Fibroblast of lung (primary cell): ENCODE measurements around the gene SLC41A1. TPM values are rescaled to one million over a fixed set of nuclear protein-coding genes. Genes with fewer than 3 reads are reported as not detected.
A peak's percentile ranks its signal among the peaks of the same experiment; 100 is the strongest.

Experiments used
- DNase-seq, 2 donors: peaks; one replicate each; pipeline versions ENCODE4 v3.0.0 to v3.0.0-alpha.2; 2010; ENCODE audit warnings: low read depth in 2 of 2
- H2AFZ ChIP-seq: 2 replicates; pipeline ENCODE4 v1.5.1; 2012; ENCODE audit warnings: low read length, control low read depth, inconsistent platforms
- H3K27ac ChIP-seq: 2 replicates; pipeline ENCODE4 v1.5.1; 2011; ENCODE audit warnings: low read length, control low read depth; ENCODE audit not compliant: insufficient read depth
- H3K27me3 ChIP-seq: 2 replicates; pipeline ENCODE4 v1.5.1; 2011; ENCODE audit warnings: mild to moderate bottlenecking, low read length; ENCODE audit not compliant: control insufficient read depth, insufficient read depth
- H3K36me3 ChIP-seq: 2 replicates; pipeline ENCODE4 v1.5.1; 2011; ENCODE audit warnings: low read length; ENCODE audit not compliant: control insufficient read depth, insufficient read depth
- H3K4me1 ChIP-seq: 2 replicates; pipeline ENCODE4 v1.5.1; 2011; ENCODE audit warnings: low read length; ENCODE audit not compliant: control insufficient read depth, insufficient read depth; ENCODE audit errors: extremely low read depth
- H3K4me2 ChIP-seq: 2 replicates; pipeline ENCODE4 v1.5.1; 2011; ENCODE audit warnings: low read length, control low read depth; ENCODE audit not compliant: insufficient read depth; ENCODE audit errors: extremely low read depth
- H3K4me3 ChIP-seq, 4 experiments: fragments of 200-600 bp in 1 of 4; sonication (generic) in 1 of 4; replicated peaks in 1 of 4; 2 replicates each; pipeline ENCODE4 v1.5.1; 2011 to 2016; ENCODE audit warnings: low read length in 4 of 4, low read depth in 3 of 4, mild to moderate bottlenecking in 3 of 4, control low read depth in 2 of 4, inconsistent platforms in 1 of 4, mixed read lengths in 1 of 4; ENCODE audit not compliant: insufficient read depth in 1 of 4; ENCODE audit errors: control extremely low read depth in 1 of 4
- H3K79me2 ChIP-seq: 2 replicates; pipeline ENCODE4 v1.5.1; 2012; ENCODE audit warnings: mild to moderate bottlenecking, low read length, inconsistent platforms; ENCODE audit not compliant: control insufficient read depth, insufficient read depth
- H3K9ac ChIP-seq: 2 replicates; pipeline ENCODE4 v1.5.1; 2011; ENCODE audit warnings: mild to moderate bottlenecking, low read length, control low read depth; ENCODE audit not compliant: insufficient read depth
- H3K9me3 ChIP-seq: 2 replicates; pipeline ENCODE4 v1.5.1; 2012; ENCODE audit warnings: low read depth, low read length; ENCODE audit not compliant: control insufficient read depth, insufficient read depth
- H4K20me1 ChIP-seq: 2 replicates; pipeline ENCODE4 v1.5.1; 2011; ENCODE audit warnings: low read length; ENCODE audit not compliant: control insufficient read depth, insufficient read depth; ENCODE audit errors: extremely low read depth
- CTCF ChIP-seq, 2 donors: IDR thresholded peaks in 1 of 2; conservative IDR thresholded peaks in 1 of 2; 1 replicate in 1 of 2; 2 replicates in 1 of 2; pipeline ENCODE4 v1.5.1; 2011 to 2012; ENCODE audit warnings: low read length in 2 of 2, control low read depth in 1 of 2, inconsistent platforms in 1 of 2, low read depth in 1 of 2, mild to moderate bottlenecking in 1 of 2
- EZH2 ChIP-seq: IDR thresholded peaks from 2 replicates; pipeline ENCODE4 v1.5.1; 2012; ENCODE audit warnings: low read length, control low read depth, mild to moderate bottlenecking; ENCODE audit errors: missing control alignments
- polyA plus RNA-seq, 2 donors: library from polyadenylated mRNA; depleted of rRNA in 1 of 2; stranded (reverse) in 1 of 2; unstranded in 1 of 2; fragments of >200 nt; gene quantifications; 2 replicates each; pipeline ENCODE4 v1.2.1, GENCODE V29; 2011 to 2012; ENCODE audit warnings: missing spikeins in 1 of 2
- total RNA-seq: library from RNA; depleted of rRNA; stranded (reverse); fragments of >200 nt; gene quantifications from 2 replicates; pipeline ENCODE4 v1.2.1, GENCODE V29; 2014

SLC41A1 gene
- total and polyA plus RNA-seq, 2 donors (not counting 1 experiment from before 2014, with no cell fraction given) = 24.6 to 28.9 TPM

GRCh38 chr1:205849619-205850355, 36.8 kb upstream of the SLC41A1 start, which contains the start of gene PM20D1:
Gene PM20D1 (minus strand): TSS chr1:205850132. CDS start chr1:205850072, 60 bp downstream.
- H3K27ac ChIP-seq = no peak within 1 kb of the TSS
- no peak within 1 kb of the TSS for H3K9ac ChIP-seq
- H3K4me3 ChIP-seq = peak within 1 kb of the TSS in 3 of 4 experiments; percentile 24 to 51 (median 33)
- H4K20me1 ChIP-seq = no peaks in the 10 kb centered on the region
- H3K79me2 ChIP-seq = no peaks in the 10 kb centered on the region
- DNase-seq = peak; percentile 70 to 78
- no peaks in the 10 kb centered on the region for H3K9me3 ChIP-seq
- peak within 1 kb of the TSS; percentile 3 for H3K4me2 ChIP-seq
- H2AFZ ChIP-seq = no peak within 1 kb of the TSS
- no peaks in the 10 kb centered on the region for H3K27me3 ChIP-seq
- no peaks in the 10 kb centered on the region for H3K4me1 ChIP-seq
- no peak for TF ChIP-seq EZH2
- TF ChIP-seq CTCF (conservative IDR thresholded peaks at IDR 0.05 in 1 of 2, IDR thresholded peaks at IDR 0.05 in 1 of 2; ENCODE audit: low read depth in 1 of 2, low read length in 2 of 2) = no peak
- H3K36me3 ChIP-seq = no peaks in the 10 kb centered on the region

GRCh38 chr1:205843036-205843859, 30.2 kb upstream of the SLC41A1 start:
- Histone ChIP-seq H3K27me3 (peaks cover 2% of the 10 kb centered on the region), H3K4me2 (no peak overlapping the region), H3K9ac (no peak overlapping the region), H3K79me2 (no peaks in the 10 kb centered on the region), H3K36me3 (no peaks in the 10 kb centered on the region), H4K20me1 (no peaks in the 10 kb centered on the region), H3K9me3 (no peaks in the 10 kb centered on the region), H3K27ac (no peak overlapping the region), H3K4me1 (no peaks in the 10 kb centered on the region), H3K4me3 (no peak overlapping the region), H2AFZ (no peak overlapping the region)
- TF ChIP-seq EZH2 = no peak
- TF ChIP-seq CTCF (conservative IDR thresholded peaks at IDR 0.05 in 1 of 2, IDR thresholded peaks at IDR 0.05 in 1 of 2; ENCODE audit: low read depth in 1 of 2, low read length in 2 of 2) = no peak
- DNase-seq = no peak

- H3K9me3 ChIP-seq = no peaks in the 10 kb centered on the region
- peaks cover 2% of the 10 kb centered on the region for H3K27me3 ChIP-seq
Observed at GRCh38 chr1:205842229-205842628, 29.2 kb upstream of the SLC41A1 start.

More at GRCh38 chr1:205842229-205842628, 29.2 kb upstream of the SLC41A1 start:
- no peak overlapping the region for H3K27ac ChIP-seq
- H3K4me2 ChIP-seq = no peak overlapping the region
- no peak overlapping the region for H3K9ac ChIP-seq
- no peak for DNase-seq
- no peak overlapping the region for H2AFZ ChIP-seq
- H3K79me2 ChIP-seq = no peaks in the 10 kb centered on the region
- TF ChIP-seq CTCF (conservative IDR thresholded peaks at IDR 0.05 in 1 of 2, IDR thresholded peaks at IDR 0.05 in 1 of 2; ENCODE audit: low read depth in 1 of 2, low read length in 2 of 2) (no peak), EZH2 (no peak)
- H4K20me1 ChIP-seq = no peaks in the 10 kb centered on the region
- no peaks in the 10 kb centered on the region for H3K4me1 ChIP-seq
- no peak overlapping the region for H3K4me3 ChIP-seq
- no peaks in the 10 kb centered on the region for H3K36me3 ChIP-seq
